Activated T-helper 17 cell treated with anti-CD3 and anti-CD28 coated beads, Interleukin-2, amount 50 U/mL, for 72 hours (primary cell): ENCODE measurements around the gene AQP12A. TPM values are rescaled to one million over a fixed set of nuclear protein-coding genes. Genes with fewer than 3 reads are reported as not detected.
"Not testable (repeated sequence)": the region's sequence is repeated elsewhere in the genome, so short reads cannot be mapped to it uniquely, and the experiment has no call there.

Experiments
- ATAC-seq: fragments of 150-1000 bp; cut with Tn5 transposase; replicated peaks from 2 replicates; pipeline ENCODE4 v1.10.0; 2021; ENCODE audit warnings: mild to moderate bottlenecking, moderate library complexity
- H3K27ac Mint-ChIP-seq: one replicate; pipeline ENCODE4 v1.8.0; 2022; ENCODE audit warnings: mixed read lengths
- H3K27me3 Mint-ChIP-seq: one replicate; pipeline ENCODE4 v1.8.0; 2022; ENCODE audit warnings: mixed read lengths
- H3K36me3 Mint-ChIP-seq: one replicate; pipeline ENCODE4 v1.8.0; 2022; ENCODE audit warnings: low read depth, mild to moderate bottlenecking, mixed read lengths
- H3K4me1 Mint-ChIP-seq: one replicate; pipeline ENCODE4 v1.8.0; 2022; ENCODE audit warnings: mixed read lengths
- H3K4me3 Mint-ChIP-seq: one replicate; pipeline ENCODE4 v1.8.0; 2022; ENCODE audit warnings: mild to moderate bottlenecking, mixed read lengths
- H3K9me3 Mint-ChIP-seq: one replicate; pipeline ENCODE4 v1.8.0; 2022; ENCODE audit warnings: mixed read lengths
- total RNA-seq, 2 donors: library from RNA; stranded (reverse); gene quantifications; one replicate each; pipeline ENCODE4 v1.2.3, GENCODE V29; 2022

The AQP12A gene
- total RNA-seq, 2 donors from 2014 or later, result not detected

GRCh38 chr2:240648650-240649275 lies 42.9 kb upstream of the AQP12A start:
- no peaks in the 10 kb centered on the region for H3K9me3 Mint-ChIP-seq
- H3K4me3 Mint-ChIP-seq, result no peak overlapping the region
- H3K27me3 Mint-ChIP-seq, result peaks cover 23% of the 10 kb centered on the region
- no peak overlapping the region for H3K27ac Mint-ChIP-seq
- H3K36me3 Mint-ChIP-seq, result no peaks in the 10 kb centered on the region
- H3K4me1 Mint-ChIP-seq, result no peaks in the 10 kb centered on the region
- no peak for ATAC-seq

DNA sequence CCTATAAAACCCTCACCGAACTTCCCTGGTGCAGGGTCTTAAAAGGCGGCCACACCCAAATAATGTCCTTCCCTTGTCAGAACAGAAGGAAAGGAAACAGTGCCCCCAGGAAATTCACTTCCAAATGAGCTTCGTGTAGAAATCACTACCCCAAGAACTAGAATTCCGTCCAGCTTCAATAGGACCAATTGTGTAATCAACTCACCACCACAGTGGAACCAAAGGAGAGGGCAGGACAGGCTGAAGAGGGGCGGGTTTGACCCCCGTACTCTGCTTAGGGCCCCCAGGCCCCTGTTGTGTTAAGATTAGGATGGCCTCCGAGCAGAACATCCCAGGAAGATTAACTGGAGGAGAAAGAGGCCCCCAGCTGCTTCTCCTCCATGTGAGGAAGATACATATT lies 42.3 kb upstream of the AQP12A start:
- H3K4me1 Mint-ChIP-seq, result no peaks in the 10 kb centered on the region
- H3K4me3 Mint-ChIP-seq, result no peak overlapping the region
- H3K27ac Mint-ChIP-seq, result no peak overlapping the region
- ATAC-seq, result no peak
- H3K36me3 Mint-ChIP-seq, result no peaks in the 10 kb centered on the region
- H3K9me3 Mint-ChIP-seq, result no peaks in the 10 kb centered on the region
- peaks cover 23% of the 10 kb centered on the region for H3K27me3 Mint-ChIP-seq

GRCh38 chr2:240650254-240650965 lies 41.3 kb upstream of the AQP12A start:
- H3K9me3 Mint-ChIP-seq, result no peaks in the 10 kb centered on the region
- ATAC-seq, result no peak
- H3K27ac Mint-ChIP-seq, result no peak overlapping the region
- peaks cover 30% of the 10 kb centered on the region for H3K27me3 Mint-ChIP-seq
- no peaks in the 10 kb centered on the region for H3K36me3 Mint-ChIP-seq
- H3K4me3 Mint-ChIP-seq, result no peak overlapping the region
- no peaks in the 10 kb centered on the region for H3K4me1 Mint-ChIP-seq

DNA sequence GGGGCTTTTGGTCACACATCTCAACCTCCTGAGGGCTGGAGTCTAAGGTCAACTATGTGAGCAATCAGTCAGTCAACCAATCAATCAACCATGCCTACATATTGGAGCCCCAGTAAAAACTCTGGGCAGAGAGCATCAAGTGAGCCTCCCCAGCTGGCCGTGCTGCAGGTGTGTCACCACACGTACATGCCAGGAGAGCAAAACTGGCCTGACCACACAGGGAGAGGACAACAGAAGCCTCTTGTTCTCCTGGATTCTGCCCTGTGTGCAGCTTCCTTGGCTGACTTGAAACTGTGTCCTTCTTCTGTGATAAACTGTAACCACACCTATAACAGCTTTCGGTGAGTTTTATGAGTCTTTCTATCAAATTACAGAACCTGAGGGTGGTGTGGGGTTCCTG lies 40.5 kb upstream of the AQP12A start:
- H3K9me3 Mint-ChIP-seq, result no peaks in the 10 kb centered on the region
- no peaks in the 10 kb centered on the region for H3K36me3 Mint-ChIP-seq
- no peak overlapping the region for H3K4me3 Mint-ChIP-seq
- ATAC-seq, result no peak
- H3K27ac Mint-ChIP-seq, result no peak overlapping the region
- peaks cover 30% of the 10 kb centered on the region for H3K27me3 Mint-ChIP-seq
- no peaks in the 10 kb centered on the region for H3K4me1 Mint-ChIP-seq

DNA sequence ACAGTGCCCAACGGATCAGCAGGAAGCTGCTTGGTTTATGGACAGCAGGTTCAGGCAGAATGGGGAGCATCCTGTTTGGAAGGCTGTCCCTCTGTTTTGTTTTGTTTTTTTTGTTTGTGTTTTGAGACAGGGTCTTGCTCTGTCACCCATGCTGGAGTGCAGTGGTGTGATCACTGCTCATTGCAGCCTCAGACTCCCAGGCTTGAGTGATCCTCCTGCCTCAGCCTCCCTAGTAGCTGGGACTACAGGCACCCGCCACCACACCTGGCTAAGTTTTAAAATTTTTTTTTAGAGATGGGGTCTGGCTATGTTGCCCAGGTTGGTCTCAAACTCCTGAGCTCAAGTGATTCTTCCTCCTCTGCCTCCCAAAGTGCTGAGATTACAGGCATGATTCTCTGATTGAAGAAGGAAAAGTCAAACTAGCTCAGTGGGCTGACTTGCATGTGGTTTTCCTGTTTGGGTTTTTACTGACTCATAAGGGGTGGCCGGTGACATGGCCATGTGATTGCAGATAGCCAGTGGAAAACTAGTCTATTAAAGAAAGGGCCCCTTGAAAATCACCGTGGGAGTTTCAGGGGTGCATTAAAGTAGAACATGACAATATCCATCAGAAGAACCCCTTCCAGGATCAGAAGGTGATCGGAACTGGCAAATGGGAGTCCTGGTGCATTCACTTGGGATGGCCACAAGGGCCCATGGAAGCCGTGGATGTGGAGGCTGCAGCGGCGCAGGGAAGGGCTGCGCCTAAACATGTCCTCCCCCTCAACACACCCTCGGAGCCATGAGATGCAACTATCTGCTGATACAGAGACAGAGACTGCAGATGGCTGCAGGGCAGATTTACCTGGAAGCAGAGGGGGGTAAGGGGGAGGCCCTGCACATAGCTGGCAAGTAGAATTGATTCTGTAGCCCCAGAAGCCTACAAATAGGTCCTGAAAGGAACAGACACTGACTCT lies 35.5 kb upstream of the AQP12A start:
- H3K27me3 Mint-ChIP-seq, result peaks cover 29% of the 10 kb centered on the region
- H3K4me3 Mint-ChIP-seq, result no peak overlapping the region
- no peaks in the 10 kb centered on the region for H3K4me1 Mint-ChIP-seq
- H3K9me3 Mint-ChIP-seq, result no peaks in the 10 kb centered on the region
- no peak overlapping the region for H3K27ac Mint-ChIP-seq
- ATAC-seq, result peak; percentile 76
- H3K36me3 Mint-ChIP-seq, result no peaks in the 10 kb centered on the region

DNA sequence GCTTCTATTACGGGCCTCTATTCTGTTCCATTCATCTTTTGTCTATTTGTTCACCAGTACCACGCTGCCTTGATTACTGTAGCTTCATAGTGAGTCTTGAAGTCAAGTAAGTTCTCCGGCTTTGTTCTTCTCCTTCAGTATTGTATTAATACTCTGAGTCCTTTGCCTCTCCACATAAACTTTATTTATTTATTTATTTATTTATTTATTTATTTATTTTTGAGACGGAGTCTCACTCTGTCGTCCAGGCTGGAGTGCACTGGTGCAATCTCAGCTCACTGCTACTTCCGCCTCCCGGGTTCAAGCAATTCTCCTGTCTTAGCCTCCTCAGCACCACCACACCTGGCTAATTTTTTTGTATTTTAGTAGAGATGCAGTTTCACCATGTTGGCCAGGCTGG lies 31.8 kb upstream of the AQP12A start:
- not testable (repeated sequence) for H3K27ac Mint-ChIP-seq, H3K36me3 Mint-ChIP-seq, ATAC-seq, H3K9me3 Mint-ChIP-seq, H3K4me1 Mint-ChIP-seq, H3K4me3 Mint-ChIP-seq
- H3K27me3 Mint-ChIP-seq, result peaks cover 29% of the 10 kb centered on the region

DNA sequence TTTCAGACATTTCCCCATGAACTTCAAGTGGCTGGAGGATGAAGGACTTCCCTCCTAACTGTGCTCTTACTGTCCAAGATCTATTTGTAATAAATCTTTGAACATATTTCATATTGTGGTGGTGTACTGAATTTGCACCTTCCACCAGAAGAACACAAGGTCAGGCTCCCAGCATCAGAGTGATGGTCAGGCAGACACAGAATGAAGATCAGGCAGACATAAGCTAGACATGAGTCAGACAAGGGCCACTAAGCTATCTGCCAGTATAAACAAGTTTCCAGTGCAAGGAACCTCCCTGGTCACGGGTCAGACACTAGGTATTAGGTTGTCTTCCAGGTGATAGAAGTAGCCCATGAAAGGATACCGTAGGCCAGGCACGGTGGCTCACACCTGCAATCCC lies 29.0 kb upstream of the AQP12A start:
- Mint-ChIP-seq H3K36me3 (no peaks in the 10 kb centered on the region), H3K27me3 (peaks cover 41% of the 10 kb centered on the region), H3K27ac (no peak overlapping the region), H3K4me3 (no peak overlapping the region), H3K9me3 (no peaks in the 10 kb centered on the region), H3K4me1 (no peaks in the 10 kb centered on the region)
- ATAC-seq, result no peak

DNA sequence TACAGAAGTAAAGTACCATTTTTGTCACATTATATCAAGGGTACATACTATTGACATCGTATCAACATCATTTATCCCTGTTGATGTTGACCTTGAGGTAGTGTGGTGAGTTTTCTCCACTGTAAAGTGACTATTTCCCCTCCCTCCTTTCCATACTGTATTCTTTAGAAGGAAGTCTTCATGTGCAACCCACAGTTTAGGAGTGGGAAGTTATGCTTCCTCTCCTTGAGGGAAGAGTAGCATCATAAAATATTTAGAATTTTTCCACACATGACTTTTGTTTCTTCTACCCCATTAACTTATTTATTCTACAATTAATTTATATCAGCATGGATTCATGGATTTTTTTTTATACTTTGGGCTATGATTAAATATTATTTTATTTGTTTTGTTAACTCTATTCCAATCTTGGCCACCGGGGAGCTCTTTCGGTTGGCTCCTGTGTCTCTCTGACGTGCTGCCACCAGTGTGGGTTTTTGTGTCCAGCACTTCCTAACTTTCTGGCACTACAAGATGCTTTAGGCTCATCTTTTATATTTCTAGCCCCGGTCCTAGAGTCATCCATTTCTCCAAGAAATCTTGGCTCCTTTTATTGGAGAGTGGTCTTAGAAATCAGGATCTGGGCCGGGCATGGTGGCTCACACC lies 28.0 kb upstream of the AQP12A start:
- Mint-ChIP-seq H3K9me3 (no peaks in the 10 kb centered on the region), H3K27me3 (peaks cover 38% of the 10 kb centered on the region), H3K4me1 (no peaks in the 10 kb centered on the region), H3K36me3 (no peaks in the 10 kb centered on the region), H3K27ac (no peak overlapping the region), H3K4me3 (no peak overlapping the region)
- no peak for ATAC-seq

DNA sequence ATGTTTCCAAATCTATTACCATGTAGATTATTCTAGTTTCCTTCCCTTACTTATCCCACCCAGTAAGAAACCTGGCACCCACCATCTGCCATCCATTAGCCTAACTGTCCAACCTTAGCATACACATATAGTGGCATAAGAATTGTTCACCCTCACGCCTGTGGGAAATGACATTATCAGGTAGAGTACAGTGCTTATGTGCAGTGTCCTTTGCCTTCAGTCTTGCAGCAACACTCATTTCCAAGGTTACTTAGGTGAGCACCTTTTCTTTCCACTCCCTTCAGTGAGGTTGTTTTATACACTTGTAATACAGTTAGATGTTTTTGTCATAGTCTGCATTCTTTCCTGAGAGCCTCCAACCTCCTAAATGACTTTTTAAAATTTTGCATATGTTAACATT lies 27.0 kb upstream of the AQP12A start:
- no peak for ATAC-seq
- Mint-ChIP-seq H3K36me3 (no peaks in the 10 kb centered on the region), H3K9me3 (no peaks in the 10 kb centered on the region), H3K4me1 (no peaks in the 10 kb centered on the region), H3K27ac (no peak overlapping the region), H3K27me3 (peaks cover 32% of the 10 kb centered on the region), H3K4me3 (no peak overlapping the region)

DNA sequence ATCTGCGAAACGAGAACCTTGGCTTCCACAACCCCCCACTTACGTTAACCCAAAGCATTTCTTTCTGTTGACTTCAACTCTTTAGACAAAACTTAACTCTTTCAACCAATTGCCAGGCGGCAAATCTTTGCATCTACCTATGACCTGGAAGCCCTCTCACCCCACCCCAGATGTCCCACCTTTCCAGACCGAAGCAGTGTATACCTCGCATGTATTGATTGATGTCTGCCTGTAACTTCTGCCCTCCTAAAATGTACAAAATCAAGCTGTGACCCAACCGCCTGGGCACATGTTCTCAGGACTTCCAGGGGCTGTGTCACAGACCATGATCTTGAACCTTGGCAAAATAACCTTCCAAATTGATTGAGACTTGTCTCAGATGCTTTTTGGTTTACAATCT lies 21.3 kb upstream of the AQP12A start:
- Mint-ChIP-seq H3K4me3 (no peak overlapping the region), H3K9me3 (no peaks in the 10 kb centered on the region), H3K27me3 (peaks cover 16% of the 10 kb centered on the region), H3K36me3 (no peaks in the 10 kb centered on the region), H3K4me1 (no peaks in the 10 kb centered on the region), H3K27ac (no peak overlapping the region)
- no peak for ATAC-seq

DNA sequence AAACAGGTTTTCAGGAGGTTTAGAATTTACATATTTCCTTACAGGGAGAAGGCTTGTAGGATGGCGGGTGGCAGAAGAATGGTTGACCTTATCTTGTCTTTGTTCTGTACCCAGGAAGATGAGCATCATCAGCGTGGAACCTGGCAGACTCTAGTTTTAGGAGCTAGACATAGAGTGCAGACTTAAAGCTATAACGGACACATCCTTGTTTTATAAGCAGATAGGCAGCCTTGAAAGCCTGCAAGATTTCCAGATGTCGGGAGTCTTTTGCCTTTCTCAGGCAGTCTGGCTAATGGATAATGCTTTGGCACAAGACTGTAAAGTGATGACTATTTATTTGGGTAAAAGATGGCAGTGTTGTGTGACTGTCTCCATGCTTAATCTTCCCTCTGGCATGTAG lies 20.7 kb upstream of the AQP12A start:
- no peak overlapping the region for H3K27ac Mint-ChIP-seq
- ATAC-seq, result no peak
- no peaks in the 10 kb centered on the region for H3K9me3 Mint-ChIP-seq
- H3K4me3 Mint-ChIP-seq, result no peak overlapping the region
- H3K36me3 Mint-ChIP-seq, result no peaks in the 10 kb centered on the region
- peaks cover 14% of the 10 kb centered on the region for H3K27me3 Mint-ChIP-seq
- H3K4me1 Mint-ChIP-seq, result no peaks in the 10 kb centered on the region

DNA sequence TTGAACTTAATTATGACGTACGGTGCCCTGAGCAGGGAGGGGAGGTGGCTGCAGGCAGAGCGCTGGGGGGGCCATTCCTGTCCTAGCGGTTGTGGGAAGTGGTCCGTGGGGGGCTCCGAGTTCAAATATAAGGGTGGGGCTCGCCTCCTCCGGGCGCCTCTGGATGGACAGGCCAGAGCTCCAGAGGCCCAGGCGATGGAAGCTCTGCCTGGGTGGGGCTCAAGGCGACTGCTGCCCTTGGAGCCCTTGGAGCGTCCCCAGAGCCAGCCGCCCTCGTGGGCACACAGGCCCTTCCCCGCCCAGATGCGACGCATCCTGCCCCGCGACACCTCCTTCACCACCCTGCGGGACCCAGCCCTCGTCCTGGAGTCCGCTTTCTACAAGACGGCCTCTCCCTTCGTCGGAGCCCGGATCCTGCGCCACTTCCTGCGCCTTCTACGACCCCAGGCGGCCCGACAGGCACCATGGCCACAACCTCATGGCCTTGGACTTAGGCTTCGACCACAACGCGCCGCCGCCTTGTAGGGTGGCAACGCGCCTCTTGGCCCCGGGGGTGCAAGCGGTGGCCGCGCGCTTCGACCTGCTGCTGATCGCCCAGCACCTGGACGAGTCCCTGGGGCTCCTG lies 19.5 kb upstream of the AQP12A start:
- no peak for ATAC-seq
- no peak overlapping the region for H3K4me3 Mint-ChIP-seq
- no peaks in the 10 kb centered on the region for H3K4me1 Mint-ChIP-seq
- no peaks in the 10 kb centered on the region for H3K9me3 Mint-ChIP-seq
- H3K27me3 Mint-ChIP-seq, result peaks cover 5% of the 10 kb centered on the region
- no peak overlapping the region for H3K27ac Mint-ChIP-seq
- H3K36me3 Mint-ChIP-seq, result no peaks in the 10 kb centered on the region

DNA sequence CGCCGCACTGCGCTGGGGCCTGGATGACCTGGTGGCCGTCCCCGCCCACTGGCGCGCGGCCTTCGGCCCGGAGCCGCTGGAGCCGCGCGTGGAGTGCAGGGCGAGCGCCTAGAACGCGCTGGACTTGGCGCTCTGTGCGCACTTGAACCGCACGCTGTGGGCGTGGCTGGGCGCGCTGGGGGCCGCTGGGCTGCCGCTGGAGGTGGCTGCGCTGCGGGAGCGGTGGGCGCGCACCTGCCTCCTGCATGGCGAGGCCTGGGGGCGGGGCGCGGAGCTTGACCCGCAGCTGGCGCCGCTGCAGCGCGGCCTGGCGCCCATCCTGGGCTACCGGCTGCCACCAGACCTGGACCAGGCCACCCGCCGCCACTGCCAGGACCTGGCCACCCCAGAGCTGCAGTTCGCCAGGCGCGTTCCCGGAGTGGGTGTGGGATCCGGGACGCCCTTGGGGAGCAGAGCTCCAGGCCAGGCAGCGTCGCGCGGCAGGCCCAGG lies 18.9 kb upstream of the AQP12A start:
- no peaks in the 10 kb centered on the region for H3K9me3 Mint-ChIP-seq
- H3K4me3 Mint-ChIP-seq, result no peak overlapping the region
- H3K36me3 Mint-ChIP-seq, result no peaks in the 10 kb centered on the region
- H3K27me3 Mint-ChIP-seq, result peaks cover 3% of the 10 kb centered on the region
- ATAC-seq, result no peak
- H3K27ac Mint-ChIP-seq, result no peak overlapping the region
- no peaks in the 10 kb centered on the region for H3K4me1 Mint-ChIP-seq
